ELF-1 (cell line): ENCODE results near the gene OSBPL10.
"Not testable (repeated sequence)": the region's sequence is repeated elsewhere in the genome, so short reads cannot be mapped to it uniquely, and the experiment has no call there.

Experiments
- DNase-seq: peaks from one replicate; pipeline ENCODE4 v3.0.0-alpha.2; 2016; ENCODE audit warnings: low read depth, low spot score

Gene OSBPL10

DNA sequence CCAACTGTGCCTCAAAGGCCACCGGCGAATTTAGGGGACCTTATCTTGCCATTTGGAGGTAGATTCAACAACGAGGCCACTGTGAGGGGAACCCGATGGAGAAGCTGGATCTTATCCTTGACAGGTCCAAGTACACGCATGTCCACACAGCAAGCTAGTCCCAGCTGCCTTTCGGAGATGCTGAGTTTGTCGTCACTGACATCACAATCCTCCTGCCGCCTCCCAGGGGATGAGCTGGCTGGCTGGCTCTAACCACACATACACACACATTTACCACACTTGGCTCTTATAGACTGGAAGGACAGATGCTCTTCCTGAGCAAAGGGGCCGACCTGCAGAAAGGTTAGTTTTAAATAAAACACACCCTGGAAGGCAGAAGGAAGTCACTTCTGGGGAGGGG lies 272.1 kb downstream of the OSBPL10 start:
- no peak for DNase-seq

- no peak for DNase-seq
These were observed 273.8 kb downstream of the OSBPL10 start for GRCh38 chr3:31707286-31707685.

GRCh38 chr3:31705736-31706135 lies 275.3 kb downstream of the OSBPL10 start:
- DNase-seq = no peak

- DNase-seq = no peak
These were observed 276.4 kb downstream of the OSBPL10 start for GRCh38 chr3:31704591-31705179.

DNA sequence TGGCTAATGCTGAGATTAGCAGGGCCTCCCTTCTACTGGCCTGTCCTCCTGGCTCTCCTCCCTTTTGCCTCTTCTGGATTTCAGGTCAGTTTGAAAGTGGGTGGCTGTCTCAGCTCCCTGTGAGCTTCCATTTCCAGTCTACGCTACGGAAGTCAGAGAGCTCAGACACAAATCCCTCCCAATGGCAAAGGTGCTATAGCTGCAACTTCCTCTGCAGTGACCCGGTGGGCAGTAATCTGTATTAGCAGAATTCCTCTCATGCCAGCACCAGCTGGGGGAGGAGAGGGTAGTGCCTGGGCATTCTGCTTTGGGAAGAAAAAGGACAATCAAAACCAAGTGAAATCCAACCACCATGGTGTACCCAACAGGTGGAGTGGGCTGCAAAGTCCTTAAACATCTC lies 276.9 kb downstream of the OSBPL10 start:
- DNase-seq = no peak

DNA sequence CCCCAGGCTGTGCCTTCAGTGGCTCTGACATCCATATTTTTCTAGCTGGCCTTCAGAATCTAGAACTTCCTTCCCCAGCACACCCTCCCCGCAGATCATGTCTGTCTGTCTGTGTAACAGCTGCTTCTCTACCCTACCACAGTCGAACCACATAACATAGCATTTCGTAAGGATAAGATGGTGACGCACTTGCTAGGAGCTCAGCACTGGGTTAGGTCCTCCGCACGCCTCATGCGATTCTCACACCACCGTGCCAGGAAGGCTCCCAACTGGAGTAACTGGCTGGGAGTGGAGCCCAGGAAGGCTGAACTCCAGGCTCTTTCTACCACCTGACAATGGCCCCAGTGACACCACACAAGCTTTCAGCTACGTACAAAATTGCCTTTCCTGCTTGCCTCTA lies 279.8 kb downstream of the OSBPL10 start:
- DNase-seq = no peak

DNA sequence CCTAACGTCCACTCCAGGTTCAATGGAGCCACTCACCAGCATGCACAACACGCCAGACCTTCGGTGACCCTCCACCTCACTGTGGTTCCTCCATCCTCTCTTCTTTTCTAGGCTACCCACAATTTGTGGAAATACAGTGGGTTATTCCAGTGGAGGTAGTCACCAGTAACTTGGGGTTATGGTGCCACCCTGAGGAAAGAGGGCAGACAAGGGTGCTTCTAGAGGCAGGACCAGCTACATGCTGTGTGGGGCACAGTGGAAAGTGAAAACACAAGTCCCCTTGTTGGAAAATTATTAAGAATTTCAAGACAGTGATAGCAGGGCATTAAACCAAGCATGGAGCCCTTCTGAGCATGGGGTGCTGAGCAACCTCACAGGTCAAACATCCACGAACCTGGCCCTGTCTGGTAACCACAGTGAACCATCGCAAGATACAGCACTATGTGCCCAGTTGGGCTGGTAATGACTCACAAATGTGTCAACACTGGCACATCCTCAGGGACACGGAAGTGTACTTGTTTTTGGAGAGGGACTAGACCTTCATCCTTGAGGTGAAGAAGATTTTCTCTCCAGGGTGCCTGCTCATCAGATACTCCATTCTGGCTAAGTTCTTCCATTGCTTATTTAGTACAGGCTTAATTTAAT lies 281.6 kb downstream of the OSBPL10 start:
- DNase-seq = no peak

DNA sequence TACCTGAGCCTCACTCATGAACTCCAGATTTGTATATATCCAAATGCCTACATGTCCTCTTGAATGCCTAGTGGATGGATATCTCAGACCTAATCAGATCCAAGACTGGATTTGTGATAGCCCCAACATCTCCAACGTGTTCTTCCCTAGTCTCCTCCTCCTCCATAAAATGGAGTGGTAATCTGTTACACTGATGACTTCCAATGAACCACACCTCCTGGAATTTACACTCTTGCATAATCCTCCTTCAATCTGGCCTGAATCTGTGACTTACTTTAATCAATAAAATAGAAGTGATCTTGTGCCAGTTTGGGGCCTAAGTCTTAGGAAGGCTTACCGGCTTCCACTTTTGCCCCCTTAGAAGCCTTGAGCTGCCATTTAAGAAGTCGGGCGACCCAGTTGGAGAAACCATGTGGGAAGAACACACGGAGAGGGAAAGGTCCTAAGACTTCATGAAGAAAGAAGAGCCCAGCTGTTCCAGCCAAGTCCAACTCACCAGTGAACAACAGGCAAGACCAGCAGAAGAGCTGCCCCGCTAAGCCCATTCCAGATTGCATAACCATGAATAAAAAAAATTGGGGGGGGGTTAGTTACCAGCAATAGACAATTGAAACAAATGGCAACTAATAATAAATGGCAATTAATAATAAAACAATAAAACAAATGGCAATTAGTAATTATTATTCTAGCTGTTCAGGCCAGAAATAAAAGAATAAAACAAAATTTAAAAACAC lies 284.1 kb downstream of the OSBPL10 start:
- DNase-seq = no peak

DNA sequence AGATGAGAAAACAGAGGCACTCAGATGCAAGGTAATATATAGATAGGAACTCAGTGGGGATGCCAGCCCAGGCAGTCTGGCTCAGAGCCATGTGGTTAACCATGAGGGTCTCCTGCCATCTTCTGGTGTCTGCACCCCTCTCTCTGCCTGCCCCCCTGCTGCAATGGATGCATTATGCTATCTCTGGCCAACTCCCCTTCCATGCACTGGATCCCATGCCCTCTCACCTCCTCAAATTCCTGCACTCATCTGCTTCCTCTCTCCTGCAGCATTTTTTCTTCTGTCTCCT lies 285.1 kb downstream of the OSBPL10 start:
- no peak for DNase-seq

DNA sequence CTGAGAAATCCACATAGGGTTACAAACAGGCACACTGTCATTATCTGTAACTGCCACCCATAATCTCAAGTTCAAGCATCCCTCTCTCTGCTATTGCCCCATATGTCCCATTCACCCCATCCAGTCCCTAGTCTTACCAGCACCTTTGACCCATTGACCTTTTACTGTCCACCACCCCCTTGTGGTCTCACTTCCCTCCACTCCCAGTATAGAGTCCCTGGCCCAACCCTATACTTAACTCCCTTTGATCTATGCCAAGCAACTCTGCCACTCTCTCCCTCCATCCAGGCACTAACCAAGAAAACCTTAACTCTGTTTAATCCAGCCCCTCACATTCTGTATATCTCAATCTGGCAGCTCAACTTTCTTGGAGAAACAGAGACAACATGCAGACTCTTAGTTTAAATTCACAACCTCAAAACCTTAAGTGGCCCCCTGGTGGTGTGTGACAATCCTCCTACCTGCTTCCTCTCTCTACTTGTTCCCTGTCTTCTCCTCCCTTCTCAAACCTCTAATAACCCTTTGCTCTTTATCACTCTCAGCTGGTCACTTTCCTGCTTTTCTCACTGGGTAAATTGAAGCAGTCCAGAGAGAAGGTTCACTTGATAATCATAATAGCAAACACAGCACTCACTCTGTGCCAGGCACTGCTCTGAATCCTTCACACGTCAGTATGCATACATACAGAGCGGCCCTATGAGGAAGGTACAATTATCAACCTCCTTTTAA lies 285.6 kb downstream of the OSBPL10 start:
- peak; percentile 50 for DNase-seq

- DNase-seq = no peak
These were observed 287.7 kb downstream of the OSBPL10 start for GRCh38 chr3:31693346-31693745.

DNA sequence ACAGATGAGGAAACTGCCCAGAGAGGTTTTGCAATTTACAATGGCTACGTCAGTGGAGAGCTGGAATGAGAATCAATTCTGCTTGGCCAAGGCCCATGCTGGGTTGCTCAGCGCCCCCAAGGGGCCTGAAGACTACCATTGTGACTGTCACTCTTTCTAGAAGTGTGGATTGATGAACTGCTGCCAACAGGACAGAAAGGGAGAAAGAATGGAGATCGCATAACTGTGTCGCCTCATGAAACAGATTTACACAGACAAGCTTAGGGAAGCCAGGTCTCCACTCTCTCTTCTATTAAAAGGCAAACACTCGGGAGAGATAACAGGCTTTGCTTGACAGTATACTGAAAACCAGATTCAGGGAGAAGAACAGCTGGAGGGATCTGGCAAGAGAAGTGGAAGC lies 288.3 kb downstream of the OSBPL10 start:
- peak; percentile 22 for DNase-seq

DNA sequence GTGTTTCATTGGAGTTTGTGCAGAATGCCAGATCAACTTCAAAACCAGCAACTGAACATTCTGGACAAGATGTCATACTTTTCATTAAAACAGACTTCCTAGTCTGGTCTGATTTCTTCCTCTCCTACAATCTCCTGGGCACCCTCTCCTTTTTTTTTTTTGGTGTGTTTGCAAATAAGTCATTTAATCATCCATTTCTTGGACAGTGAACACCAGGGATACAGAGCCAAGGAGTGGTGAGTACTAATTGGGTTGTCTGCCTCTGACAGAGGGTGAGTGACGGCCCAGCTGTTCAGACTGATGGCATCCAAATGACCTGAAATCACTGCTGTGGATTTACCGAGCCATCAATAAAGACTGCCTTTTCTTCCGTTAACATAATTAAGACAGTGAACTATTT lies 290.3 kb downstream of the OSBPL10 start:
- DNase-seq = no peak

GRCh38 chr3:31689523-31689922 lies 291.5 kb downstream of the OSBPL10 start:
- DNase-seq = not testable (repeated sequence)

DNA sequence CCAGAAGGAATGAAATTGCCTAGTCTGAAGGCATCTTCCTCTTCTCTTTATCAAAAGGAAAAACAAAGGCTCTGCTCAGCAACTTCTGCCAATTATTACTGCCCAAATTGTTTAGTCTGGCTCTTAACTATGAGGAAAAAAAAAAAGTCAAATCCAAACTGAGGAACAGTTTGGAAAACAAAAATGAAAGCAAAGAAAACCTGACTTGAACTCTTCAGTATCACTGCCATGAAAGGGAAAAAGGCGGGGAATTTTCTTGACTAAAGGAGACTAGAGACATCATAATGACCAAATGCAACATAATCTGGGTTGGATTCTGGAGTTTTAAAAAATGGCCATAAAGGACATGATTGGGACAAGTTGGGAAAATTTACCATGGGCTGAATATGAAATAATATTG lies 292.1 kb downstream of the OSBPL10 start:
- DNase-seq = no peak

- DNase-seq = no peak
These were observed 293.9 kb downstream of the OSBPL10 start for GRCh38 chr3:31687020-31687802.

- peak; percentile 31 for DNase-seq
These were observed 300.8 kb downstream of the OSBPL10 start for GRCh38 chr3:31680072-31680870.

DNA sequence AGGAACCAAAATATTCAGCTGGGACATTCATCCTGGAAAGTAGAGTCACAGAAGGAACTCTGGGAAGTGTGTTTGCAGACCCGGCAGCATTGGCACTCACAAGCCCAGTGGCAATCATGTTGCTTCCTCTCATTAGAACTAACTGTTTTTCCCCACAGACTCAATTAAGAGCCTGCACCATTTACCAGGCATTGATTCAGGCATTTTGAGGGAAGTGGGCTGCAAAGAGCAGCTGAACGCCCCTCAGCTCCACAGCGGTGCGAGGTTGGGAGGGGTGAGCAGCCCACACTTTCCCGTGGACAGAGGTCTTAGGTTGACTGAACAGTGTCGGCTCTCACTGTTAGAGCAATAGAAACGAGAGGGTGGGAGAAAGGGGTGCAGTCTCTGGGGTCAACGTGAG lies 304.5 kb downstream of the OSBPL10 start:
- DNase-seq = no peak

DNA sequence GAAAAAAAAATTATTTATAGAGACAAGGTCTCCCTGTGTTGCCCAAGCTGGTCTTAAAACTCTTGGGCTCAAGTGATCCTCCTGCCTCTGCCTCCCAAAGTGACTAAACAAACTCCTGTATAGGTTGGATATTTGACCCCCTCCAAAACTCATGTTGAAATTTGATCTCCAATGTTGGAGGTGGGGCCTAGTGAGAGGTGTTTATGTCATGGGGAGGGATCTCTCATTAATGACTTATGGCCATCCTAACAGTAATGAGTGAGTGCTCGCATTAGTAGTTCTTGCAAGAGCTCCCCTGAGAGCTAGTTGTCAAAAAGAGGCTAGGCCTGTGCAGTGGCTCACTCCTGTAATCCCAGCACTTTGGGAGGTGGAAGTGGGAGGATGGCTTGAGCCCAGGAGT lies 307.1 kb downstream of the OSBPL10 start:
- no peak for DNase-seq

DNA sequence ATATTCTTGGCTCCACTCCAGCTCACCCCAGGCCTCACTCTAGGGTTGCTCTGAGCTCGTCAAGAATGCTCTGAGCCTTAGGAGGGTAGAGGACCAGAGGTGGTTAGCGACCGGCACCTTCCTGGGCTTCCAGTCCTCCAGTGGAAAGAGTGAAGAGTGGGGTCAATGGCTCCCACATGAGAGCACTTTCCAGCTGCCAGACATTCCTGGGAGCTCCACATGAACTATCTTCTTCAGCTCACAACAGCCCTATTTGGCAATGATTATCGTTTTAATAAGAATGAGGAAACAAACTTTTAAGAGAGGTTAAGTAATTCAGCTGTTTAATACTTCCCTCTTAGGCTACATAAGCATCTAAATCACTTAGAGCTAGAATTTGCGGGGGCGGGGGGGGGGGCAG lies 309.1 kb downstream of the OSBPL10 start:
- no peak for DNase-seq

- DNase-seq = no peak
These were observed 309.6 kb downstream of the OSBPL10 start for GRCh38 chr3:31671451-31671850.
